Astrocyte of the spinal cord (primary cell): ENCODE results near the gene ATP7B.

Source experiments
- DNase-seq: peaks from one replicate; pipeline ENCODE4 v3.0.0; 2011; ENCODE audit warnings: low read depth, low spot score
- H3K4me3 ChIP-seq: 2 replicates; pipeline ENCODE4 v1.5.1; 2011; ENCODE audit warnings: low read depth, mild to moderate bottlenecking, low read length, moderate library complexity
- in situ Hi-C: cut with HindIII; loops from 2 replicates; pipeline ENCODE4 v1.10.0; 2017; ENCODE audit warnings: low sequenced_read_pairs
- TF ChIP-seq, protein P1 (sequence below): IDR thresholded peaks from 2 replicates; pipeline ENCODE4 v1.5.1; 2012; ENCODE audit warnings: low read depth, mild to moderate bottlenecking, low read length, inconsistent platforms

The ATP7B gene

DNA sequence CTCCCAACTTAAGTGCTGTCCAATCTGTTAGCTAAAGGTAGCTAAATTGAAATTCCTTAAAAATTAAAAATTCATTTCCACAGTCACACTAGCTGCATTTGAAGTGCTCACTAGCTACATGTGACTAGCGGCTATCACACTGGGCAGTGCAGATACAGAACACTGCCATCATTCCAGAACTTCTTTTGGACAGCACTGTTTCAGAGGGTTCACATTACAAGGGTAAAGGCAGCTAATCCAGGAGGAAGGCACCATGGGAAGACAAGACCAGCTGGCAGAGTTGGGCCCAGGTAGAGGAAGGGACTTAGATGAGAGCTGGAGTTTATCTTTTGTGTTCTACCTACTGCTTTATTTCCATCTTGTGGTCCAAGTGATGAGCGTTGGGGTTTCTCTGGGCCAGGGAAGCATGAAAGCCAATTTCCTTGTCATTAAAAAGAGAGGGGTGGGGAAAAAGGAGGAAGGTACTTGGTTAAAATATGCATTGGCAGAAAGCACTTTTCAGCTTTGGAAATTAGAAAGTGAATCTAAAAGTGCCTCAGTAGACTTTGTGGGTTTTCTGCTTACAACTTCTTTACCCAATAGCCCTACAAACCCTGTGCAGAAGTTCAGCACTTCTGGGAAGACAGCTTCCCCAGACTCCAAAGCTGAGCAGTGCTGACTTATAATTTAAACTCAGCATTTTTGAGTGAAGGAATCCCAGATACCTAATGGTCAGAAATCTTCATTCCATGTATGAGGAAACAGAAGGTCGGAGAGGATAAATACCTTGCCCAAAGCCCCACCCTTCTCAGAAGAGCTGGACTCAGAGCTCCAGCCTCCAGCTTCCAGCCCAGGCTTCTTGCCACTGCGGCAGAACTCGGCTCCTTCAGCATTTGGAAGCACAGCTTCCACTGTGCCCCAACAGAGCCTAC is 49.5 kb downstream of the ATP7B start:
- TF ChIP-seq, protein P1, sequence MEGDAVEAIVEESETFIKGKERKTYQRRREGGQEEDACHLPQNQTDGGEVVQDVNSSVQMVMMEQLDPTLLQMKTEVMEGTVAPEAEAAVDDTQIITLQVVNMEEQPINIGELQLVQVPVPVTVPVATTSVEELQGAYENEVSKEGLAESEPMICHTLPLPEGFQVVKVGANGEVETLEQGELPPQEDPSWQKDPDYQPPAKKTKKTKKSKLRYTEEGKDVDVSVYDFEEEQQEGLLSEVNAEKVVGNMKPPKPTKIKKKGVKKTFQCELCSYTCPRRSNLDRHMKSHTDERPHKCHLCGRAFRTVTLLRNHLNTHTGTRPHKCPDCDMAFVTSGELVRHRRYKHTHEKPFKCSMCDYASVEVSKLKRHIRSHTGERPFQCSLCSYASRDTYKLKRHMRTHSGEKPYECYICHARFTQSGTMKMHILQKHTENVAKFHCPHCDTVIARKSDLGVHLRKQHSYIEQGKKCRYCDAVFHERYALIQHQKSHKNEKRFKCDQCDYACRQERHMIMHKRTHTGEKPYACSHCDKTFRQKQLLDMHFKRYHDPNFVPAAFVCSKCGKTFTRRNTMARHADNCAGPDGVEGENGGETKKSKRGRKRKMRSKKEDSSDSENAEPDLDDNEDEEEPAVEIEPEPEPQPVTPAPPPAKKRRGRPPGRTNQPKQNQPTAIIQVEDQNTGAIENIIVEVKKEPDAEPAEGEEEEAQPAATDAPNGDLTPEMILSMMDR: no peak
- no peak for DNase-seq
- H3K4me3 ChIP-seq: no peak overlapping the region
- in situ Hi-C loops: no loop called here

DNA sequence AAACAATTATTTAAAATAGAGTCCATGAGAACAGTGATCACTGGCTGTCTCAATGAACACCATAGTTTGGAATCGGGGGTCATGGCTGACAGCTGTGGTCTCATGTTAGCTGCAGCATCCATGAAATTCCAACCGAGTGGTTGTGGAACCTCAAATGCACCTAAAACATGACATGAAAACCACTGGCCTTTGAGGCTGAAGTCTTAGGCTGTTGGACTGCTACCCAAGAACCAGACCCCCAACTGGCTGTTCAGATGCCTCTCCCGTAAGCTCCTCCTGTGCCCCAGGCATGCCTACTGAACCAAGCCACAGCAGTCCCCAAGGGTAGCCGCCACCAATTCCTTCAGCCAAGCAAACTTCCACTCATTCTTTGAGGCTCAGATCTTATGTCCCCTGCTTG is 50.5 kb downstream of the ATP7B start:
- no peak for DNase-seq
- in situ Hi-C loops: no loop called here
- TF ChIP-seq, protein P1: no peak
- no peak overlapping the region for H3K4me3 ChIP-seq

DNA sequence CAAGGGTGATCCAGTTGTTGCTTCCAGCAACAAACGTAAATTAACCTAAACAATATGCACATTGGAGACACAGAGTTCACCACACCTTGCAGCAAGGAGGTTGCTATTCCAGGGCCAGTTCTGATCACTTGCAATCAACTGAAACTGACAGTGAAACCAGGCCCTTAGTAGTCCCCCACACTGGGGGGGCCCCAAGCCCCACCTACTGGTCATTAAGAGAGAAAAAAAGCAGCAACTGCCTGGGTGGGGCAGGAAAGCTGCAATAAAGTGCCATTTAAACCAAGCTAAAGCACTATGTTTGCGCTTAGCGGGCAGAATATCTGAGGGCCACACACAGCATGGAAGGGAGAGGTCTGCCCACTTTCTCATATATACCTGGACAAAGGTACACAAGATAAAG is 51.5 kb downstream of the ATP7B start:
- DNase-seq: no peak

DNA sequence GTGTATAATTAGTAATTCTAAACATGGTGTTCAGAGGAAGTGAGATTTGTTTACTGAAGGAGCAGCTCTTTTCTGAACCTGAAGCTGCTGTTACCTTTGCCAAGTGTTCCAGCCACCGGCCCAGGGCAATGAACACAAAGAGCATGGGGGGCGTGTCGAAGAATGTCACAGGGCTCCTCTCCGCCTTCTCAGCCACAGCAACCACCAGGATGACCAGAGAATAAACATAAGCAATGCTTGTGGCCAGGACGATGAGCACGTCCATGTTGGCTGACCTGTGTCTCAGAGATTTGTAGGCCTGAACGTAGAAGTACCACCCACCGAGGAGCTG is 53.1 kb downstream of the ATP7B start:
- DNase-seq: no peak
- in situ Hi-C loops: no loop called here

More for the DNA sequence above, 51.5 kb downstream of the ATP7B start:
- TF ChIP-seq, protein P1: no peak
- in situ Hi-C loops: no loop called here
- H3K4me3 ChIP-seq: no peak overlapping the region

DNA sequence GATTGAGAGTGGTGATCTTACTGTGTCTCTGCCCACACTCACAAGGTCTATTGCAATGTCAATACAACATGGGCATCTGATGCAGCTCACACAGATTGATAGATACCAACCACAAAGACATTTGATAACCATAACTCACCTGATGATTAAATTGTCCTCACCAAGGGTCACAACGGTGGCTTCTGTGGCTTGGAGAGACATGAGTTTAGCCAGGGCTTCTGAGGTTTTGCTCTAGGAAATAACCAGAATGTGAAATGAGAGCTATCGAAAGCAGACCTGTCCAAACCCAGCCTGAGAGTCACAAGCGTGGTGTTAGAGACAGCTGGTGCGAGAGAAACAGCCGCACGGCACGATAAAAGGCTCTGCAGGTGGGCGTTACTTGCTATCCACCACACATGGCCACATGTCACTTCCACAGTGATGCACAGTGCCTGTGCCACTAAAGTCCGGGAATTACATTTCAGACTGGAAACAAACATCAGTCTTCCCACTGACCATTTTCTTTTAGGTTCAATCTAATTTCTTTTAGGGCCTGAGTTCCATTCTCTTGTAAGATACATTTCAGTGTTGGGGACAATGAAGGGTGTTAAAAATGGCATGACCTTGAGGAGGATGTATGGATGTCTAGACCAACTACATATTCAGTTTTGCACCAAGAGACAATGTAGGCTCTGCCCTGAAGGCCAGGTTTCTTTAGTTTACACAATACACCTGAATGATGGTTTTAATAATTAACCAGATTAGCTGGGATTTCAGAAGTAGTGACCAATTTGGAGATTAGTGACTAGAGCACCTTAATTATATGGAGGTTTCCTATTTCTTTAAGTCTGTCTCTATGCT is 53.7 kb downstream of the ATP7B start:
- TF ChIP-seq, protein P1: no peak
- H3K4me3 ChIP-seq: no peak overlapping the region
- in situ Hi-C loops: no loop called here
- DNase-seq: no peak

More for the DNA sequence above, 53.1 kb downstream of the ATP7B start:
- TF ChIP-seq, protein P1: no peak
- no peak overlapping the region for H3K4me3 ChIP-seq

DNA sequence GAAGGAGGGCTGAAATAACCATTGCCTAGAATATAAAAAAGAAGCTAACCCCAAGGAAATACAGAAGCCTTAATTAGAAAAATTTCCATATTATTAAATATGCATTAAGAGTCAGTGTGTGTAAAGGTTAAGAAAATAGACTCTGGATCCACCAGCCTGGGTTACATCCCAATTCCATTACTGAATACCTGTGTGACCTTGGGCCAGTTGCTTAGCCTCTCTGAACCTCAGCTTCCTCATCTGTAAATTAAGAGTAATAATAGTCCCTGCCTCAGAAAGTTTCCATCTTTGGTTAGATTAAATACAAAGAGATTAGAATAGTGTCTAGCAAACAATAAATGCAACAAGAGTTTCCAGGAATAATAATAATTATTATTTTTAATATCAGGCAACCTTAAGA is 54.5 kb downstream of the ATP7B start:
- H3K4me3 ChIP-seq: no peak overlapping the region
- in situ Hi-C loops: no loop called here
- no peak for DNase-seq
- TF ChIP-seq, protein P1: no peak
